ENCODE results near the gene IL15. TPM values are rescaled to one million over a fixed set of nuclear protein-coding genes. Genes with fewer than 3 reads are reported as not detected.

Gene IL15
- total RNA-seq, 1 experiment from 2014 or later = 2.6 TPM

DNA sequence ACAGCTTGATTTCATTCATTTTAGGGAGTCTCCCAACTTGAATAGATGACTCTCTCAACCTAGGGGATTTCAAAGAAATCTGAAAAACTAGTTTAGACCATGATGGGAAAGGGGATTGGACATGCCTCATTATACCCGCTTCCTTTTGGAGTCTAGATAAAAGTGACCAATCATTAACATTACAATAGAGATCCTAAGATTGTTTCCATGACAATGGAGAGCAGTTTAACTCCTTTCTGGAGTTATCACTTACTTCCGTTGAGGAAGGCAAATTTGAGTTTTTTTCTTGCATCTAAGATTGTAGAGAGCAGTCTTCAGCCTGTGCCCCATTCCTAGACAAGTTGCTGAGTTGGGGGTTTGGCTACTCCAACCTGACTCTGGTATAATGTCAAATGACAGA is 11.4 kb upstream of the IL15 start:
- Mint-ChIP-seq H3K4me1 (peaks cover 58% of the 10 kb centered on the region), H3K27ac (peak overlapping the region; percentile 48; the same call in 1 of the 2 replicates), H3K9me3 (no peaks in the 10 kb centered on the region), H3K4me3 (no peak overlapping the region), H3K27me3 (ENCODE audit: low read depth) (0 out of 2 replicates have a peak, but pooled peaks cover 2% of the 10 kb centered on the region), H3K36me3 (no peaks in the 10 kb centered on the region)
- ATAC-seq (peak; percentile 79), DNase-seq (ENCODE audit: low spot score) (no peak)
- TF ChIP-seq, protein P1, sequence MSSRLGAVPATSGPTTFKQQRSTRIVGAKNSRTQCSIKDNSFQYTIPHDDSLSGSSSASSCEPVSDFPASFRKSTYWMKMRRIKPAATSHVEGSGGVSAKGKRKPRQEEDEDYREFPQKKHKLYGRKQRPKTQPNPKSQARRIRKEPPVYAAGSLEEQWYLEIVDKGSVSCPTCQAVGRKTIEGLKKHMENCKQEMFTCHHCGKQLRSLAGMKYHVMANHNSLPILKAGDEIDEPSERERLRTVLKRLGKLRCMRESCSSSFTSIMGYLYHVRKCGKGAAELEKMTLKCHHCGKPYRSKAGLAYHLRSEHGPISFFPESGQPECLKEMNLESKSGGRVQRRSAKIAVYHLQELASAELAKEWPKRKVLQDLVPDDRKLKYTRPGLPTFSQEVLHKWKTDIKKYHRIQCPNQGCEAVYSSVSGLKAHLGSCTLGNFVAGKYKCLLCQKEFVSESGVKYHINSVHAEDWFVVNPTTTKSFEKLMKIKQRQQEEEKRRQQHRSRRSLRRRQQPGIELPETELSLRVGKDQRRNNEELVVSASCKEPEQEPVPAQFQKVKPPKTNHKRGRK (CRISPR knock-in tag; IDR thresholded peaks at IDR 0.05; ENCODE audit: borderline replicate concordance) = no peak
- TF ChIP-seq ZNF232 (CRISPR knock-in tag; IDR thresholded peaks at IDR 0.05) (no peak), FOXJ3 (CRISPR knock-in tag; IDR thresholded peaks at IDR 0.05; ENCODE audit: borderline replicate concordance) (no peak), ATF1 (CRISPR knock-in tag; IDR thresholded peaks at IDR 0.05) (no peak), SP1 (CRISPR knock-in tag; conservative IDR thresholded peaks at IDR 0.05) (no peak), IRF2 (CRISPR knock-in tag; IDR thresholded peaks at IDR 0.05; ENCODE audit: borderline replicate concordance, low read depth) (no peak), GRHL2 (CRISPR knock-in tag; IDR thresholded peaks at IDR 0.05; ENCODE audit: insufficient replicate concordance, severe bottlenecking) (no peak), CREB1 (CRISPR knock-in tag; IDR thresholded peaks at IDR 0.05) (no peak), JUN (CRISPR knock-in tag; IDR thresholded peaks at IDR 0.05) (no peak)
- TF ChIP-seq, protein P2, sequence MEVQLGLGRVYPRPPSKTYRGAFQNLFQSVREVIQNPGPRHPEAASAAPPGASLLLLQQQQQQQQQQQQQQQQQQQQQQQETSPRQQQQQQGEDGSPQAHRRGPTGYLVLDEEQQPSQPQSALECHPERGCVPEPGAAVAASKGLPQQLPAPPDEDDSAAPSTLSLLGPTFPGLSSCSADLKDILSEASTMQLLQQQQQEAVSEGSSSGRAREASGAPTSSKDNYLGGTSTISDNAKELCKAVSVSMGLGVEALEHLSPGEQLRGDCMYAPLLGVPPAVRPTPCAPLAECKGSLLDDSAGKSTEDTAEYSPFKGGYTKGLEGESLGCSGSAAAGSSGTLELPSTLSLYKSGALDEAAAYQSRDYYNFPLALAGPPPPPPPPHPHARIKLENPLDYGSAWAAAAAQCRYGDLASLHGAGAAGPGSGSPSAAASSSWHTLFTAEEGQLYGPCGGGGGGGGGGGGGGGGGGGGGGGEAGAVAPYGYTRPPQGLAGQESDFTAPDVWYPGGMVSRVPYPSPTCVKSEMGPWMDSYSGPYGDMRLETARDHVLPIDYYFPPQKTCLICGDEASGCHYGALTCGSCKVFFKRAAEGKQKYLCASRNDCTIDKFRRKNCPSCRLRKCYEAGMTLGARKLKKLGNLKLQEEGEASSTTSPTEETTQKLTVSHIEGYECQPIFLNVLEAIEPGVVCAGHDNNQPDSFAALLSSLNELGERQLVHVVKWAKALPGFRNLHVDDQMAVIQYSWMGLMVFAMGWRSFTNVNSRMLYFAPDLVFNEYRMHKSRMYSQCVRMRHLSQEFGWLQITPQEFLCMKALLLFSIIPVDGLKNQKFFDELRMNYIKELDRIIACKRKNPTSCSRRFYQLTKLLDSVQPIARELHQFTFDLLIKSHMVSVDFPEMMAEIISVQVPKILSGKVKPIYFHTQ (CRISPR knock-in tag; IDR thresholded peaks at IDR 0.05) = no peak
- TF ChIP-seq, protein P3, sequence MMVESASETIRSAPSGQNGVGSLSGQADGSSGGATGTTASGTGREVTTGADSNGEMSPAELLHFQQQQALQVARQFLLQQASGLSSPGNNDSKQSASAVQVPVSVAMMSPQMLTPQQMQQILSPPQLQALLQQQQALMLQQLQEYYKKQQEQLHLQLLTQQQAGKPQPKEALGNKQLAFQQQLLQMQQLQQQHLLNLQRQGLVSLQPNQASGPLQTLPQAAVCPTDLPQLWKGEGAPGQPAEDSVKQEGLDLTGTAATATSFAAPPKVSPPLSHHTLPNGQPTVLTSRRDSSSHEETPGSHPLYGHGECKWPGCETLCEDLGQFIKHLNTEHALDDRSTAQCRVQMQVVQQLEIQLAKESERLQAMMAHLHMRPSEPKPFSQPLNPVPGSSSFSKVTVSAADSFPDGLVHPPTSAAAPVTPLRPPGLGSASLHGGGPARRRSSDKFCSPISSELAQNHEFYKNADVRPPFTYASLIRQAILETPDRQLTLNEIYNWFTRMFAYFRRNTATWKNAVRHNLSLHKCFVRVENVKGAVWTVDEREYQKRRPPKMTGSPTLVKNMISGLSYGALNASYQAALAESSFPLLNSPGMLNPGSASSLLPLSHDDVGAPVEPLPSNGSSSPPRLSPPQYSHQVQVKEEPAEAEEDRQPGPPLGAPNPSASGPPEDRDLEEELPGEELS (CRISPR knock-in tag; IDR thresholded peaks at IDR 0.05) = no peak
- TF ChIP-seq, protein P4, sequence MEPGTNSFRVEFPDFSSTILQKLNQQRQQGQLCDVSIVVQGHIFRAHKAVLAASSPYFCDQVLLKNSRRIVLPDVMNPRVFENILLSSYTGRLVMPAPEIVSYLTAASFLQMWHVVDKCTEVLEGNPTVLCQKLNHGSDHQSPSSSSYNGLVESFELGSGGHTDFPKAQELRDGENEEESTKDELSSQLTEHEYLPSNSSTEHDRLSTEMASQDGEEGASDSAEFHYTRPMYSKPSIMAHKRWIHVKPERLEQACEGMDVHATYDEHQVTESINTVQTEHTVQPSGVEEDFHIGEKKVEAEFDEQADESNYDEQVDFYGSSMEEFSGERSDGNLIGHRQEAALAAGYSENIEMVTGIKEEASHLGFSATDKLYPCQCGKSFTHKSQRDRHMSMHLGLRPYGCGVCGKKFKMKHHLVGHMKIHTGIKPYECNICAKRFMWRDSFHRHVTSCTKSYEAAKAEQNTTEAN (CRISPR knock-in tag; IDR thresholded peaks at IDR 0.05) = no peak
- TF ChIP-seq, protein P5, sequence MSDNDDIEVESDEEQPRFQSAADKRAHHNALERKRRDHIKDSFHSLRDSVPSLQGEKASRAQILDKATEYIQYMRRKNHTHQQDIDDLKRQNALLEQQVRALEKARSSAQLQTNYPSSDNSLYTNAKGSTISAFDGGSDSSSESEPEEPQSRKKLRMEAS (CRISPR knock-in tag; IDR thresholded peaks at IDR 0.05) = no peak
- TF ChIP-seq, protein P6, sequence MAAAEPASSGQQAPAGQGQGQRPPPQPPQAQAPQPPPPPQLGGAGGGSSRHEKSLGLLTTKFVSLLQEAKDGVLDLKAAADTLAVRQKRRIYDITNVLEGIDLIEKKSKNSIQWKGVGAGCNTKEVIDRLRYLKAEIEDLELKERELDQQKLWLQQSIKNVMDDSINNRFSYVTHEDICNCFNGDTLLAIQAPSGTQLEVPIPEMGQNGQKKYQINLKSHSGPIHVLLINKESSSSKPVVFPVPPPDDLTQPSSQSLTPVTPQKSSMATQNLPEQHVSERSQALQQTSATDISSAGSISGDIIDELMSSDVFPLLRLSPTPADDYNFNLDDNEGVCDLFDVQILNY (CRISPR knock-in tag; IDR thresholded peaks at IDR 0.05) = no peak
- TF ChIP-seq, protein P7, sequence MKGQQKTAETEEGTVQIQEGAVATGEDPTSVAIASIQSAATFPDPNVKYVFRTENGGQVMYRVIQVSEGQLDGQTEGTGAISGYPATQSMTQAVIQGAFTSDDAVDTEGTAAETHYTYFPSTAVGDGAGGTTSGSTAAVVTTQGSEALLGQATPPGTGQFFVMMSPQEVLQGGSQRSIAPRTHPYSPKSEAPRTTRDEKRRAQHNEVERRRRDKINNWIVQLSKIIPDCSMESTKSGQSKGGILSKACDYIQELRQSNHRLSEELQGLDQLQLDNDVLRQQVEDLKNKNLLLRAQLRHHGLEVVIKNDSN (CRISPR knock-in tag; IDR thresholded peaks at IDR 0.05) = no peak
- TF ChIP-seq, protein P8, sequence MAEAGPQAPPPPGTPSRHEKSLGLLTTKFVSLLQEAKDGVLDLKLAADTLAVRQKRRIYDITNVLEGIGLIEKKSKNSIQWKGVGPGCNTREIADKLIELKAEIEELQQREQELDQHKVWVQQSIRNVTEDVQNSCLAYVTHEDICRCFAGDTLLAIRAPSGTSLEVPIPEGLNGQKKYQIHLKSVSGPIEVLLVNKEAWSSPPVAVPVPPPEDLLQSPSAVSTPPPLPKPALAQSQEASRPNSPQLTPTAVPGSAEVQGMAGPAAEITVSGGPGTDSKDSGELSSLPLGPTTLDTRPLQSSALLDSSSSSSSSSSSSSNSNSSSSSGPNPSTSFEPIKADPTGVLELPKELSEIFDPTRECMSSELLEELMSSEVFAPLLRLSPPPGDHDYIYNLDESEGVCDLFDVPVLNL (CRISPR knock-in tag; IDR thresholded peaks at IDR 0.05; ENCODE audit: borderline replicate concordance, low read depth) = no peak
- TF ChIP-seq, protein P9, sequence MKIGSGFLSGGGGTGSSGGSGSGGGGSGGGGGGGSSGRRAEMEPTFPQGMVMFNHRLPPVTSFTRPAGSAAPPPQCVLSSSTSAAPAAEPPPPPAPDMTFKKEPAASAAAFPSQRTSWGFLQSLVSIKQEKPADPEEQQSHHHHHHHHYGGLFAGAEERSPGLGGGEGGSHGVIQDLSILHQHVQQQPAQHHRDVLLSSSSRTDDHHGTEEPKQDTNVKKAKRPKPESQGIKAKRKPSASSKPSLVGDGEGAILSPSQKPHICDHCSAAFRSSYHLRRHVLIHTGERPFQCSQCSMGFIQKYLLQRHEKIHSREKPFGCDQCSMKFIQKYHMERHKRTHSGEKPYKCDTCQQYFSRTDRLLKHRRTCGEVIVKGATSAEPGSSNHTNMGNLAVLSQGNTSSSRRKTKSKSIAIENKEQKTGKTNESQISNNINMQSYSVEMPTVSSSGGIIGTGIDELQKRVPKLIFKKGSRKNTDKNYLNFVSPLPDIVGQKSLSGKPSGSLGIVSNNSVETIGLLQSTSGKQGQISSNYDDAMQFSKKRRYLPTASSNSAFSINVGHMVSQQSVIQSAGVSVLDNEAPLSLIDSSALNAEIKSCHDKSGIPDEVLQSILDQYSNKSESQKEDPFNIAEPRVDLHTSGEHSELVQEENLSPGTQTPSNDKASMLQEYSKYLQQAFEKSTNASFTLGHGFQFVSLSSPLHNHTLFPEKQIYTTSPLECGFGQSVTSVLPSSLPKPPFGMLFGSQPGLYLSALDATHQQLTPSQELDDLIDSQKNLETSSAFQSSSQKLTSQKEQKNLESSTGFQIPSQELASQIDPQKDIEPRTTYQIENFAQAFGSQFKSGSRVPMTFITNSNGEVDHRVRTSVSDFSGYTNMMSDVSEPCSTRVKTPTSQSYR (CRISPR knock-in tag; IDR thresholded peaks at IDR 0.05) = no peak
- ChIA-PET POLR2A (no interaction called here), CTCF (no interaction called here)
